Mucosa of gallbladder (tissue), 1 donor: ENCODE results near the gene PTER. TPM values are rescaled to one million over a fixed set of nuclear protein-coding genes. Genes with fewer than 3 reads are reported as not detected.

Experiments used
- DNase-seq: peaks from one replicate; pipeline ENCODE4 v3.0.0-alpha.2; 2020; ENCODE audit warnings: low spot score
- total RNA-seq: library from RNA; stranded (reverse); gene quantifications from one replicate; pipeline ENCODE4 v1.2.1, GENCODE V29; 2021
- donor health status: DM: no; HTN: no; CAD: no.

The PTER gene
- total RNA-seq, 1 donor from 2014 or later, result 11.8 TPM

DNA sequence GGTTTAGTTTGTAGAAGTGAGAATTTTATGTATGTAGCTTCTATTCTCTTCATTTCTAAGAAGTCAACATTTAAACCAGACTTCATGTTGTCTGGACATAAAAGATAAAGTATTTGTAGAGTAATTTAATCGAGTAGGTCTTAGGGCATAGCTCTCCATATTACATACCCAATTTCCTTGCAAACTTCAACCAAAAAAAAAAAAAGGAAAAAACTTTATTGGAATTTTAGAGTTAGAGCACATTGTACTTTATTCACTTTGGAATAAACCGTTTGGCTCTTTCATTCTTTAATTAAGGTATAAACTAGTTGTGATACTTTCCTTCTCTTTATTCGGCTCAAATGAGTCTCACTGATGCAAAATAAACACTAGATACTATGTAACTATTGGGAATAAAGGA lies 36.0 kb downstream of the PTER start:
- DNase-seq, result no peak

DNA sequence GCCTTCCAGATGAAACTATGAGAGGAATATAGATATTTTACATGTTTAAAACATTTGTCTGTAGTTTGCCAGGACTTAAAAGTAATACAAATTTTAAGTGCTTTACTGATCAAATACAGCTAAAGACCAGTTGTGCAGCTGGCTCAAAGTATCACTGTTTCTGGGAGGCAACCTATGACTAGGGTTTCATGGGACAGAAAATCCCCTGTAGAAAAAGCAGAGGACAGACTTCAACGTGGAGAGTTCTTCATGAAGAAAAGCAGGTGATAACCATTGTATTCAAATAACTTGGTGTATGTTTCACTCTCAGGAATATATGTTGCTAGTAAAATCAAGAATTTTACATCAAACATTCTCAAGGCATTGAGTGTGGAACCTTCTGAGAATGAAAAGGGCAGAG lies 40.9 kb downstream of the PTER start:
- no peak for DNase-seq

DNA sequence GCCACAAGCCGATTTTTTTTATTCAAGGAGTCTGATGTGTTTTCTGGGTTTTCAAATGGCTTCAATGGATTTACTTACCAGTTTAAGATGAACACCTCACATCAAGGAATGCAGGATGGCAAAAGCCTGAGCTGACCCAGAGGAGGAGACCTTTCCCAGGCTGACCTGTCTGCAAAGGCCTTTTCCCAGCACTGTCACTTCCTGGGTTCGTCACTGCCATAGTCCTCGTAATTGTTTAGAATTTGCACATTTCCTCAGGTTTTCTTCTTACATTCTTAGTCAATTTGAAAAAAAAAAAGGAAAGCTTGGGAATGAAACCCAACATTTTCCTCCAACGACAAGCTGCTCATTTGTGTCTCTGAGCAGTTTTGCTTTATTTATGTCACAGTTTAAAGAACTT lies 42.0 kb downstream of the PTER start:
- no peak for DNase-seq

DNA sequence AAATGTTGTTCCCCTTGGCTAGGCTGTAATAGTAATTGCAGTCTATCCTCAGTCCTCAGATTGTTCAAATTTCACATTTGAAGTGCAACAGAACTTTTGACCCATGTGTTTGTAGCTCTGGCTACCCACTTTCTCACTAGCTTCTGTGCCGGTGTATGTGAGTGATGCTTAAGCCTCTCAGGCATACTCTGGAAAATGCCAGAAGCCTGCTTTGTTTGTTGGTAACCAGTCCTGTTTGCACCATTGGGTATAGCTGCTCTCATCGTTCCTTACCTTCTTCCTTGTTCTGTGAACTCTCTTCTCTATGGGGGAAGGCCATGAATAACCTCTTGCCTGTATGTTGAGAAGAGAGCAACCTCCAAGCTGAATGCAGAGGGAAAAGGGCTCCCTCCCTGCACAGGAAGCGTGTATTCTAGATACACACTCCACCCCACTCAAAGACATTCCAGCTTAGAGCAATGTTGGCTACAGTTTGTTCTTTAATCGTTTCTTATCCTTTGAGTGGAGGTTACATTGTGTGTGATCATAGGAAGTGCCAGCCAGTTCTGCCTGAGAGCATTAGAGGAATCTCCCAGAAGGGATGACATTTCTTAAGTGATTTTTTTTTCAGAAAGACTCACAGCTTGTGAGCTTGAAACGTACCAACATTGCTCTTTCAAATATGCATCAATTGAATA lies 44.4 kb downstream of the PTER start:
- no peak for DNase-seq

DNA sequence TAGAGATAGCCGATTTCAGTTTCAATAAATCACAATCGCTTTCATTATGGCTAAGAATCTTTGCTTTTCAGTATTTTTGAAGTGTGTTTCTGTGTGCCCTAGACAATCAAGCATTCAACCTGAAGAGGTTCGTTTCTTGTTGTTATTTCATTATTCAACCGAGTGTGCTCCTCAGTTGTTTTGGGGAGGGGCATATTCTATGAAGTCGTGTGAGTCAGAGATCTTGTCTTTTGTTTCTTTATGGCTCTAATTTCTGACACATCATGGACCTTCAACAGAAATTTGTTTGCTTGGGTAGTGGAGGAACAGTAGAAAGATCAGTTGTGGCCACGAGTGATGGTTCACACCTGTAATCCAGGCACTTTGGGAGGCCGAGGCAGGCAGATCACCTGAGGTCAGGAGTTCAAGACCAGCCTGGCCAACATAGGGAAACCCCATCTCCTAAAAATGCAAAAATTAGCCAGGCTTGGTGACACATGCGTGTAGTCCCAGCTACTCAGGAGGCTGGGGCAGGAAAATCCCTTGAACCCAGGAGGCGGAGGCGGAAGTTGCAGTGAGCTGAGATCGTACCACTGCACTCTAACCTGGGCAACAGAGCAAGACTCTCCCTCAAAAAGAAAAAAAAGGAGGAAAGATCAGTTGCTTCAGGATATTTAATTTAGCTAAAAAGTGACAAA lies 46.6 kb downstream of the PTER start:
- DNase-seq, result no peak

DNA sequence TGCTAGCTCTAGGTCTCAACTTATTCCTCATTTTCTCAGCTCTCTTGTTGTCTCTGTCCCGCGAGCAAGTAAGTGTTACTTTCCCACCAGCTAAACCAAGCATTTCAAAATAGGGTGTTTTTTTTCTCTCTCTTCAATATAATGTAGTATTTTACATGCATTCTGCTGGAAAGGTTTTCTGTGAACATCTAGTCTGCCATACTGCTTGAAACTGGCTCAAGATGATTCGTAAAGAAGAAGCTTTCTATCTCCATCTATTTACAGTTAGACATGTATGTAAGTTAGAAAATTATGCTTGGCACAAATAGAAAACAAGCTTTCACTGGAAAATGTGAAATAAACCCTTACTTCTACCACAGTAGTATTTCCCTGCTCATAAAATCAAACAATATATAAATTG lies 53.7 kb downstream of the PTER start:
- no peak for DNase-seq

DNA sequence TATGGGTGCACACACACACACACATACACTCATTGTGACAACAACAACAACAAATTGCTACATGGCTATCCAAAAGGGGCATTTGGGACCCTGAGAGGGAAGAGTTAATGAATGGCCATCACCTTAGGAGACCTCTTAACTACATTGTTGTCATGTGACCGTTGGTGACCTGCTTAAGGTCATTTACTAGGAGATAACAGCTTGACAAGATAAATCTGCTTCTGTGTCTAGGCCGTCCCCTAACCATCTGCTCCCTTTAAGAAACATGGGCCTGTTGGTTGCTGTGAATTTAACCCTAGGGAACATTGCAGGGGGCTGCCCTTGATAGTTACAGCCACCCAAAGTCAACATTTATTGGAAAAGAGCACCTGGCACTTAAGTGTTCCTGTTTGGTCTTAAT lies 55.1 kb downstream of the PTER start:
- DNase-seq, result no peak

DNA sequence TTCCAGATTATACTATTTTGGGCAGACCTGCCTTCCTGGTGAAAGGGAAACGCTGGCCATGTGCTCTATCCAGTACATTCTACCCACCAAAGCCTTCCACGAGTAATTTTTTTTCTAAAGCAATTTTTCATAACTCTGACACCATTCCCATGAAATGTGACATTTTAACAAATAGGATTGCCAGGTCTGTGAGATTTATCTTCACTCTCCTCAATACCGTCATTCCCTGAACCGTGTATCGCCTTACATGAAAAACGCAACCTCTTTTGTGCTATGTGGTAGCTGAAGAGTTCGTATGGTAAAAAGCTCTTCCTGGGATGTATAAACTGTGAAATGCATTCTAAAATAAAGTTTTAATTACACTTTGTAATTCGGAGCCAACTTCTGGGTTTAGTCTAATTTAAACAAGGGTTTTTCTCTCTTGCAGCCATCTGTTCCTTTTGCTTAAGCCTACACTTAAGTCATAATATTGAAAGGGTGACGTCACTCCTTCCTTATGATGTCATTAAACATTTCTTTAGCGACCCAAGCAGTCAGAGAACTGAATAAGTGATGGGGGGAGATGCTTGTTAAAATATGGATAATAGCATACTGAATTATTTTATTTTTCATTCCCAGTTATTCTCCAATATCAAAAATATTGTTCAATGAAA lies 57.2 kb downstream of the PTER start:
- no peak for DNase-seq

DNA sequence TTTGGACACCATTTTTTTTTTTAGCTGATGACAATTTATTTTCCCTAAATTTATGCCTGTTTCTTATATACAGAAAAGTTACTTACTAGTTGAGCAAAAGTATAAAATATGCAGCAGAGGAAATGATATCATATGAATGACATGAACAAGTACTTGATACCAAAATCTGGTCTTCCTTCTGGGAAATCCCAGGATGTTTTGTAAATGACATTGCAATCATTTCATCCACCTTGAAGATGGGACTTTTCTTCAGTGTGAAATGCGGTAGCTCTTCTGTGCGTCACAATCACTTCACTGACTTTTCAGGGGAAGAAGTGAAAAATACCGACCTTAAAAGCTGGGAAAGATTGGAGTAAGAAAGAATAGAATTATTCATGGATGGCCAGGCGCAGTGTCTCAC lies 61.1 kb downstream of the PTER start:
- no peak for DNase-seq

DNA sequence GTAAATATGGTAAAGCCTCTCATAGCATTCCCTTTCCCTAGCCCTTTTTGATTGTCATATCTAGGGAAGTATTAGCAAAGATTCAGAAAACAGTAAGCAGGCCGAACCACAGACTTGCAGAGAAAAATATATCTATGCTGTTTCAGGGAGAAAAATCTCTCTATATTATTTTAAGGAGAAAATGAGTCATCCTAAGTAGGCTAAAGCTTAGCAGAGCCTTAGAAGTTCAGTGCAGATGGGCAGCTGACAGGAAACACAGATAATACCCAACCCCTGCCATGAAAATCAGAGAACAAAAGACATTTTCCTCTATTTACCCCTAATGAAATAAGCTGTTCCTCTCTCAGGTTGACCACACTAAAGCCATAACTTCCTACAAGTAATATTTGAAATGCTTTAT lies 68.4 kb downstream of the PTER start:
- no peak for DNase-seq

DNA sequence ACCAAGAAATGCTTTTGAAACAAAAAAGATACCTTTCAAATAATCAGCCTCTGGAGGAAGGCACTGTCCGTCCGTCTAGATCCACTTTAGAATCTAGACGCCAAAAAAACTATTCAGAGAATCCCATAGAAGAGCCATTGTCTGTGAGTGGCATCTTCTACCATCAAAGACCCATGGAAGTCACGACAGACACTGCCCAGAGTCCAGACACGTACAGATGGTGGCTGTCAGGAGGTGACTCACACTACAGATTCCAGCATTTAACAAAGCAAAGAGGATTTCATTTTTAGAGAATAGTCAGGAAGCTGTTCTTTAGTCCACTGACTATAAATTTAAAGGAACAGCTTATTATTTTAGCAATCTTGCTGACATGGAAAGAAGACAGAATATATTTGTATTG lies 73.2 kb downstream of the PTER start:
- DNase-seq, result no peak

DNA sequence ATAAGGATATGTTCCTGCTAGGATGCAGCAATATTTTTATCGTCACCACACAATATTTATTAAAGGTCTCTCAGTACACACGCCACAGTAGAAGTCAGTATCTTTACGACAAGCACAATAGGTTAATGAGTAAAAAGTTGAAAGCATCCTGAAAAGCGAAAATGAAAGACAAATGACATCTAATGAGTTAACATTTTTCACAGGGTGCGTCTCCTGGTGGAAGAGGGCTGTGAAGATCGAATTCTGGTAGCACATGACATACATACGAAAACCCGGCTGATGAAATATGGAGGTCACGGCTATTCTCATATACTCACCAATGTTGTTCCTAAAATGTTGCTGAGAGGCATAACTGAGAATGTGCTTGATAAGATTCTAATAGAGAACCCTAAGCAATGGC lies 74.0 kb downstream of the PTER start:
- DNase-seq, result no peak

DNA sequence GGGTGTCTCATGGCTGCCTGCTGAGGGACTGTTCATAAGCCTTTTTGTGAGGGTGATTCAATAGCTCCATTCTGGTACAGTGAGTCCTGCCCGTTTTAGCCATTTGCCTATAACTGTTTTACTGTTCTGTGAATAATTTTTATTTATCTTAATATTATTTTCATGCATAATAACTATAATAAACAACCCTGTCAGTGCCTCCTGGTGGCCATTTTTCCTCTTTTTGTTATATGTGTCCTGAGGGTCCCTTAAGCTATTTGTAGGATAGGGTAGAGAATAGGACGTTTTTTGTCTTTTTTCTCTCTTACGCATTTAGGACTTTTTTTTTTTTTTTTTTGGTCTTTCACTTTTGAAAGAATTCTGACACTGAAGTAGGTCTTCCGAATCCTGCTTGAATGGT lies 82.0 kb downstream of the PTER start:
- no peak for DNase-seq

DNA sequence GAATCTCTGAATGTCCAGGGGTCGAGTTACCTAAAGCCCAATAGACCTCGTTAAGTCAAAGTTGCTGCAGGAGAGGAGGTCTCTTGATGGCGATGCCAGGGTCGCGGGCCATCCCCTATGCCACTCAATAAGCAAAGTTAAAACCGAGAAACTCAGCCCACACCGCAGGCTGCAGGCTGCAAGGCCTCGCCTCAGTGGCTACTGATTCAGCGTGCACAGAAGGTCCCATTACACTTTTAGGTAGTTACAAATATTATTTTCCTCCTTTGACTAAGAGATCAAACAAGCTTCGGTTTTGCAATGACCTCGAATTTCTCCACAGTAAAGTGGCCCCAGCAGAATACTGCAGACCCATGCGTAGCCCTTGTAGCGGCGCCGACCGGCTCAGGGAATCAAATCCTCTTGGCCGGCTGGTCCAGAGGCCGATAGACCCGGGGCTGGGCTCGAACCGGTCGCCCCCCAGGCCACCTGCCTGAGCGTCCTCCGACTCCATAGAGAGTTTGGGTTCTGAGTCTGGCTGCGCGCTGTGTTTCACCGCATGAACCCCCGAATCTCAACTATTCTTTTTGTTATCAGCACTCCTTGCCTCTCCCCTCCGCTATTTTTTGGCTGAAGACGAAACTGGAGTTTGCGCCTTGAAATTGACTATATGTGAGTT lies 82.6 kb downstream of the PTER start:
- DNase-seq, result no peak

DNA sequence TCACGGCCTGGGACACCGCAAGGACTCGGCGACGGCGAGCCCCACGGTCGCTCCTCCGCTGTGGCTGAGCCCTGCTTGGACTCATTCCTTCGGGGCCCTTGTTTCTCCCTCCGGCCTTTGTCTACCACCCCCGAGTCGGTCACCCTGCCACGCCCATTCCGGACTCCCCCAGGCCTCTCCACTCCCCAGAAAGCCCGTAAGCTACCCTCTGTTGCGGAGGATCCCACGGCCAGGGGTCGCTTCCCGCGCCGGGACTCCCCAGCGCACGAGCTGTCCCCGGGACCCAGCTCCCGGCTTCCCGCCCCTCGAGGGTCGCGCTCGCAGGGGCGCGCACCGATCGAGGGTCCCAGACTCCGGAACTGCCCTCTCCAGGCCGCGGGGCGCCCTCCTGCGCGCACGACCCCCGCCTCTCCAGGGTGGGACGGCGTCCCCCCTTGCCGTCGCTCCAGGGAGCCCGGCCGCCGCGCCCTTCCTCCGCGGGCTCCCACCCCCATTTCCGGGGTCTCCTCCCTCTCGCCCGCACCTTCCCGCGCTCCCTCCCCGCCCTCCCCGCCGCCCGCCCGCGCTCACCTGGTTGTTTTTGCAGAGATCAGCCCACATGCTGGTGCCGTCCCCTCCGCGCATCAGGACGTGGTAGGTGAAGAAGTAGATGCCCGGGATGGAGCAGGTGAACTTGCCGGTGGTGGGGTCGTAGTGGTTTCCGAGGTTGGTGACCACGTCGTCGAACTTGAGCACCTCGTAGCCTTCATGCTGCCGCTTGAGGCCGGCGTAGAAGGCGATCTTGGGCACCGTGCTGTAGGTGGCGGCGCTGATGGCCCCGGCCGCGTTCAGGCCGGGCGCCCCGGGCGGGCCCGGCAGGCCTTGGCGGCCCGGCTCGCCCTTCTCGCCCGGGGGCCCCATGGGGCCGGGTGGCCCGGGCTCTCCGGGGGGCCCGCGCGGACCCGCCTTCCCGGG lies 83.4 kb downstream of the PTER start:
- DNase-seq, result no peak

DNA sequence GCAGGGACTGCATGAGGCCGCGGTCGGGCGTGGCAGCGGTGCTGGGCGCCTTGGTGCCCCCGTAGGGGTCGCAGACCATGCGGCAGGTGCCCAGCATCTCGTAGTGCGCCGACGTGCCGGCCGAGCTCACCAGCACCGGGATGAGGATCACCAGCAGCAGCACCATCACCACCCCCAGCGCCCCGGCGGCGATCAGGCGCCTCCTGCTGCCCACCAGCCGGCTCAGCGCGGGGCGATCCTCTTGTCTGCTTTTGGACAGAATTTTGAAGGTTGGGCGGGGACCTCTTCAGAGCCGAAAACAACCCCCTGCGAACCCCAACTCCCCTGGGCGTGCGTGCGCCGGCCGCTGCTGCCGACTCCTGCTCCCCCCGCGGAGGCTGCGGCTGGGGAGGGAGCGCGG lies 84.1 kb downstream of the PTER start:
- no peak for DNase-seq

DNA sequence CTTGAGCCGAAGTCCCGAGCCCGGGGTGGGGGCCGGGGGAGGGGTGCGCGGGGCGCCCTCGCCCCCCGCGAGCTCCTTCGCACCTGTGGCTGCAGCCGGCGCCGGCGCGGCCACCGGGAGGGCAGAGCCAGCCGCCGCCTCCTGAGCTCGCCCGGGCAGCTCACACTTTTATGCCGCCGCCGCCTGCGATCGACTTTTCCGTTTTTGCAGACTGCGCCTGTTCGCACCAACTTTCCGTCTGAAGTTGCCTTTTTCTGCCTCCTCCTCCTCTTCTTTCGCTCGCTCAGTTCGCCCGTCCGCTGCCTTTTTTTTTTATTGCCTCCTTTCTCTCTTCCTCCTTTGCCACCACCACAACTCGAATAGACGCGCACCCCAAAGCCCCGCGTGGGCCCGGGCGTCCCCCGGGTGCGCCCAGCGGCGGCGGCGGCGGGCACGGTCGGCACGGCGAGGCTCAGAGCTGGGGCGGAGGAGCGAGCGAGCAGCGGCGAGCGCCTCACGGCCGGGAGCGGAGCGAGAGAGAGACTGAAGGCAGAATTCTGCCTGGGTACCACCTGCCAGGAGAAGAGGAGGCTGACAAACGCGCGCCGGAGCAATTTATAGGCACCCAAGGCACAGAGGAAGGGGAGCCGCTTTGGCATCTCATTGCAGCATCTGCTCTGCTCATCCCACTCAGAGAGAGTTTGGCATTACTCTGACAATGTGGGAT lies 84.7 kb downstream of the PTER start, which contains the start of gene C1QL3:
Gene C1QL3 (minus strand): TSS at position 569 of the 706 bp plus-strand sequence. CDS start 814 bp downstream, outside the sequence.
- DNase-seq, result no peak

DNA sequence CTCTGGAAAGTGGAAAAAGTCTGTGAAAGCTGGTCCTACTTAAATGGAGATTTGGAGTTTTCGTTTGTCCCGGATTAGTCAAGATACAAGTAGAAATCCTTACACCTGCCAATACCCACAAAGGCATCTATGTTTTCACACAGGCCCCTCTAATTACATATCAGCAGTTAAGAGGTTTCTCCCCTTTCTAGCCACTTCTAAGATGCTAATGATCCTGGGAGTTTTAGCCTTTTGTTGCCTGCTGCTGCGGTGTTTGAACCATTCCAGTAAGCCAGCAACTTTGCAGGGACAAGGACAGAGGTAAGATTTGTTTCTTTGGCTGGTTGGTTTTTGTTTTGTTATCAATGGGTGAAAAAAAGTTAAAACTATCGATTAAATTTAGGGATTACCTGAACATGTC lies 90.6 kb downstream of the PTER start:
- no peak for DNase-seq

DNA sequence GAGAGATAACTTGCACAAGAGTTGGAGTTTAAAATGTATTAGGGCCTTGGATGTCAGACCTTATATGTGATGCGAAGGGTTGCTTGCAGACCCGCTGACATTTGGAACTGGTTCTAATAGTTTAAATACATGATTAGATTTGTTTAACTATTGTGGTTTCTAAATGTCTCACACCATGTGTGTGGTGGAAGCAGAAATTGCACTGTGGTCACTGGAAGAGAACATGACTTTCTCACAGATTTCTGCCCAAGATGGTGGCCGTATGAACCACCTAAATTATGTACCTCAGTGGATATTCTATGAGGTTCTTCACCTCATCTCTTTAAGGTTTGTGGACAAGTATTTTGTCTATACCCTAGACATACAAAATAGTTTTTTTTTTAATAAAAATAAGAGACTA lies 93.0 kb downstream of the PTER start:
- no peak for DNase-seq

DNA sequence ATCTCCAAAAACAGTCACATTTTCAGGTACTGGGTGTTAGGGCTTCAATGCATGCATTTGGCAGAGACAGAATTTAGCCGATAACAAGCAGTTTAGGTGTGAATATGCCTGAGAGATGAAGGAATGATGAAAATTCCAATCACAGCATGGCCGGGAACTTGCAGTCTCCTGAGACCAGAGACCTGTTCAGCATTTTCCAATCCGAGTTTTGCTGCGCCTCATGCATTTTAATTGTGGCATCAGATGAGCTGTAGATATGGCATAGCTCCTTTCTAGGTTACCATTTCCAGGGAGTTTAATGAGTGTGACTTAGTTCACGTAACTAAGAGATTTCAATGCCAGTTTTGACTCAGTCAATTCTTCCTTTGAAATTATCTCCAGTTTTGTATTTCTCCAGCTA lies 99.3 kb downstream of the PTER start:
- no peak for DNase-seq

DNA sequence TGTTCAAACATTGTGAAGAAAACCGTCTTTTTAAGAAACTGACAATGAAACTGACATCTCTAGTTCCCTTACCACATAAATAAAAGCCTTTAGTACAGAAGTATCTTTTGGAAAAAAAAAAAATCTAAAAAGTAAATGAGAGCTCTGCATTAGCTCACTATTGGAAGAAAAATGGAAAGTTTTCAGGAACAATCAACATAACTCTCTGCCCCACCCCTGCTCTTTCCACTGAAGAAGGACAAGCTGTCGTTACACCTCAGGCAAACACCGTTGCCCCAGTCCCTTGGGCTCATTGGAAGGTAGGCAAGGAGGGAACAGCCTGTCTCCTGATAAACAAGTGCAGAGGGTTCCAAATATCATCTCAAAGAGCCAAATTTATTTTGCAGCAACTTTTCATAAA lies 107.3 kb downstream of the PTER start:
- no peak for DNase-seq
